ENCODE data around the gene DAGLA. TPM values are rescaled to one million over a fixed set of nuclear protein-coding genes. Genes with fewer than 3 reads are reported as not detected.

The DAGLA gene
- total RNA-seq, 1 experiment from 2014 or later = 4.5 TPM

DNA sequence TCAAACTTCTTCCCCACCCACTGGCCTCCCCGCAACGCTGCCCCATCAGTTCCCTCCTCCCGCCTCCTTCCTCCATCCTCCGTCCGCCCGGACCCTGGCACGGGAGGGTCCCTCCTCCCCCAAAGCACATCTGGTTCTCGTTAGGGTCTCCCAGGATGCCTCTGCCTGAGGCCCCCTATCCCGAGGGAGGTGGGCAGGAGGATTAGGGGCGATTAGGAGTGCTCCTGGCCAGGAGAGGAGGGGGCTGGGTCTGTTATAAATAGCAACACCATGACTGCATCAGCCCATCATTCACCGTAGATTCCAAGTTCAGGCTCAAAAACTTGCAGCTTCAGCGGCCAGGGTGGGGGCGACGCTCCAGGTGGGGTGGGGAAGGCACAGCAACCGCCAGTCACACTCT is 82.6 kb downstream of the DAGLA start:
- no peak overlapping the region for H3T11ph ChIP-seq (ENCODE audit: low read length)
- H3K27me3 Mint-ChIP-seq (ENCODE audit: low read depth) = no peaks in the 10 kb centered on the region
- no peak overlapping the region for H2BK5ac ChIP-seq (ENCODE audit: insufficient read length, low read length)
- no peak overlapping the region; a peak in 1 of 5 replicates for H3K4me3 Mint-ChIP-seq
- H3K4ac ChIP-seq (ENCODE audit: low read depth, low read length) = no peak overlapping the region
- no peak overlapping the region for H2BK120ac ChIP-seq (ENCODE audit: low read depth, low read length, poor library complexity, severe bottlenecking)
- no peak overlapping the region for H3K14ac ChIP-seq (ENCODE audit: insufficient read depth, low read length)
- H3K9me3 ChIP-seq (ENCODE audit: control insufficient read depth, low read depth, low read length) = no peaks in the 10 kb centered on the region
- H2BK20ac ChIP-seq (ENCODE audit: low read depth, low read length, poor library complexity, severe bottlenecking) = no peak overlapping the region
- no peak overlapping the region for H2AK5ac ChIP-seq (ENCODE audit: insufficient read length, low read length)
- no peak overlapping the region for H4K8ac ChIP-seq (replicated peaks; ENCODE audit: insufficient read length, low read depth, low read length)
- H3K27me3 ChIP-seq (ENCODE audit: insufficient read depth, low read length) = no peaks in the 10 kb centered on the region
- no peaks in the 10 kb centered on the region for H3K79me2 ChIP-seq (ENCODE audit: insufficient read depth, low read length)
- no peaks in the 10 kb centered on the region for H4K20me1 ChIP-seq (ENCODE audit: control insufficient read depth, insufficient read depth, insufficient read length)
- no peak overlapping the region for H3K27ac ChIP-seq (ENCODE audit: insufficient read length, low read depth, low read length)
- H2BK15ac ChIP-seq (ENCODE audit: low read depth, low read length) = no peak overlapping the region
- H3K23ac ChIP-seq (ENCODE audit: insufficient read length, low read depth, low read length) = no peak overlapping the region
- H3K4me1 Mint-ChIP-seq = peaks cover 28 to 45% of the 10 kb centered on the region in 2 experiments
- no peak for TF ChIP-seq CTCF (conservative IDR thresholded peaks at IDR 0.05)
- no peak overlapping the region for H3K4me2 ChIP-seq (ENCODE audit: insufficient read depth, insufficient read length, low read length)
- H3K36me3 Mint-ChIP-seq (ENCODE audit: insufficient read depth in 1 of 3, low read depth in 3 of 3) = no peaks in the 10 kb centered on the region; a peak in 1 of 7 replicates
- H3K27ac Mint-ChIP-seq = no peak overlapping the region
- no peak overlapping the region for H4K5ac ChIP-seq (ENCODE audit: insufficient read length, low read depth, low read length)
- H3K18ac ChIP-seq (ENCODE audit: insufficient read length, low read depth, low read length) = no peak overlapping the region
- DNase-seq = no peak
- H3K56ac ChIP-seq (ENCODE audit: insufficient read length, low read depth, low read length) = no peak overlapping the region
- H3K23me2 ChIP-seq (ENCODE audit: insufficient read length, low read depth, low read length, poor library complexity, severe bottlenecking) = no peaks in the 10 kb centered on the region
- H2BK12ac ChIP-seq (ENCODE audit: insufficient read length, low read depth, low read length) = no peak overlapping the region
- no peak overlapping the region for H4K91ac ChIP-seq (ENCODE audit: insufficient read length, low read depth, low read length)
- no peak overlapping the region for H3K9ac ChIP-seq (ENCODE audit: extremely low read depth, insufficient read length, low read length)
- no peaks in the 10 kb centered on the region for H3K79me1 ChIP-seq (ENCODE audit: insufficient read depth, low read depth, low read length, poor library complexity, severe bottlenecking)
- H2AFZ ChIP-seq (ENCODE audit: low read length) = no peak overlapping the region
- WGBS (ENCODE audit: extremely low coverage, insufficient read length, low lambda C conversion rate) = no CpG with 5 or more reads among the region's 15 CpGs
- no peaks in the 10 kb centered on the region for H3K9me3 Mint-ChIP-seq
- H3K4me1 ChIP-seq (ENCODE audit: insufficient read depth, low read length) = no peaks in the 10 kb centered on the region; the same call in 1 of the 2 replicates

Data from H9 (cell line).